DND-41 (cell line): ENCODE results near the gene ZFHX3.

ENCODE experiments used
- CTCF ChIP-seq: IDR thresholded peaks from 2 replicates; pipeline ENCODE4 v1.5.1; 2012; ENCODE audit warnings: borderline replicate concordance, low read length, moderate library complexity, mild to moderate bottlenecking; ENCODE audit not compliant: poor library complexity, severe bottlenecking; ENCODE audit errors: extremely low read depth
- EZH2 ChIP-seq: IDR thresholded peaks from 3 replicates; pipeline ENCODE4 v1.6.1; 2012; ENCODE audit warnings: borderline replicate concordance, low read depth, mild to moderate bottlenecking, moderate library complexity, low read length, inconsistent platforms; ENCODE audit not compliant: severe bottlenecking

DNA sequence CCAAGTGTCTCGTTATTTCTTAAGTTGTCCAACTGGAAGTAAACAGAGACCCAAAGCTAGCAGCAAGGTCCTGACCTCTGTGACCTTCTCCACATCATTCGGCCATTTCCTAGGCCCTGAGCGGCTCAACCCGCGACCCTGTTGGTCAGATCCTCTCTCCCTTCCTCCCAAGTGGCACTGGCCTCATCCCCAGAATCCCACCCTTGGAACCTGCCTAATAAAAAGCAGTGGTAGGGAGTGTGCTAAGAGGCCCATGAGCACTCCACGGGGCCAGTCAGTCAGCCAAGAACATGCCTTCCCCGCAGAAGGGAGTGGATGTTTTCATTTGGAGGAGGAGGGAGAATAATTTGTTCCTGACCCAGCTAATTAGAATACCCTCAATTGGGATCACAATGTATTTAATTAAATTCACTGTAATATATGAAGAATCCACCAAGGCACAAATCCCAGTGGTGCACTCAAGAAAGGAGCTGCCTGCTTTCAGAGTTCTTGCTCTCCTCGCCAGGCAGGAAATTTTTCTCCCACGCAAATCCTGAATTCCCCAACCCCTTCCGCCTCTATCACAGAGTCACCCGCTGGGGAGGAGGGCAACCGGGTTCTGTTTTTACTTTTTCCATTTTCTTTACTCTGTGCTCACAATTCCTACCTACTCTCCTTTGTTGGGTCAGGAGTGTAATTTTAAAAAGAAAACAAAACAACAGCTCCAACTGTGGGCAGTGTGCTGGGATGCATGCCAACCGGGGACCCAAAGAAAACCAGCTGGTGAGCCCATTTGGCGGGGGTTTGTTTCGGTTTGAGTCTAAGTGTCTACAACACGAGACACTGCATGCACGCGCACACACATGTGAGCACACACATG lies 153.4 kb downstream of the ZFHX3 start:
- TF ChIP-seq CTCF (no peak), EZH2 (no peak)
